Endodermal cell (in vitro differentiated cells): ENCODE measurements around the gene CHMP2A. TPM values are rescaled to one million over a fixed set of nuclear protein-coding genes. Genes with fewer than 3 reads are reported as not detected.

ENCODE experiments used
- DNase-seq: peaks from one replicate; pipeline ENCODE4 v3.0.0-alpha.2; 2017
- H3K27ac ChIP-seq: 2 replicates; pipeline ENCODE4 v1.5.1; 2013; ENCODE audit warnings: mild to moderate bottlenecking, low read depth, low read length, moderate library complexity
- H3K27me3 ChIP-seq: 2 replicates; pipeline ENCODE4 v1.6.1; 2013; ENCODE audit warnings: mild to moderate bottlenecking, low read length, moderate library complexity; ENCODE audit not compliant: insufficient read depth, control insufficient read depth, poor library complexity, severe bottlenecking
- H3K36me3 ChIP-seq: 2 replicates; pipeline ENCODE4 v1.7.0; 2013; ENCODE audit warnings: mild to moderate bottlenecking, low read length, moderate library complexity; ENCODE audit not compliant: control insufficient read depth, insufficient read depth
- H3K4me1 ChIP-seq: one replicate; pipeline ENCODE4 v1.7.0; 2013; ENCODE audit warnings: low read length; ENCODE audit not compliant: control insufficient read depth, insufficient read depth
- H3K4me3 ChIP-seq: 2 replicates; pipeline ENCODE4 v1.5.1; 2013; ENCODE audit warnings: mild to moderate bottlenecking, low read length, moderate library complexity
- H3K9ac ChIP-seq: 2 replicates; pipeline ENCODE4 v1.6.1; 2013; ENCODE audit warnings: mild to moderate bottlenecking, low read length, moderate library complexity; ENCODE audit not compliant: poor library complexity, severe bottlenecking; ENCODE audit errors: extremely low read depth
- H3K9me3 ChIP-seq: 2 replicates; pipeline ENCODE4 v1.6.1; 2013; ENCODE audit warnings: mild to moderate bottlenecking, low read length, moderate library complexity; ENCODE audit not compliant: control insufficient read depth
- H3K27ac Mint-ChIP-seq: 2 replicates; pipeline ENCODE4 v1.8.0; 2020; ENCODE audit warnings: mixed read lengths
- H3K27me3 Mint-ChIP-seq: 2 replicates; pipeline ENCODE4 v1.8.0; 2021; ENCODE audit warnings: mild to moderate bottlenecking, mixed read lengths; ENCODE audit not compliant: insufficient read depth
- H3K36me3 Mint-ChIP-seq: 2 replicates; pipeline ENCODE4 v1.8.0; 2020; ENCODE audit warnings: low read depth, mixed read lengths
- H3K4me1 Mint-ChIP-seq: 2 replicates; pipeline ENCODE4 v1.8.0; 2020; ENCODE audit warnings: mixed read lengths
- H3K4me3 Mint-ChIP-seq: 2 replicates; pipeline ENCODE4 v1.8.0; 2020; ENCODE audit warnings: mild to moderate bottlenecking, moderate library complexity, mixed read lengths
- H3K9me3 Mint-ChIP-seq: 2 replicates; pipeline ENCODE4 v1.8.0; 2020; ENCODE audit warnings: mild to moderate bottlenecking, mixed read lengths
- CTCF ChIP-seq: fragments of 200-600 bp; sonication (generic); conservative IDR thresholded peaks from 2 replicates; pipeline ENCODE4 v1.5.0; 2021; ENCODE audit warnings: antibody characterized with exemption, mild to moderate bottlenecking
- WGBS, 2 experiments: methylation state at CpG; one replicate each; pipeline versions ENCODE4 v1.1.5 to v1.1.7; 2013; ENCODE audit warnings: missing lambda C conversion rate in 2 of 2, mixed read lengths in 1 of 2; ENCODE audit not compliant: insufficient coverage in 1 of 2, insufficient read length in 1 of 2; 5-methylcytosine and 5-hydroxymethylcytosine counted together
- total RNA-seq, 2 donors: library from RNA; stranded (reverse); fragmentation: NEBNext Ultra II Directional in 1 of 2; extraction: Animal tissue kit (Norgen Biotek cat#: 25700) in 1 of 2; gene quantifications; 2 replicates in 1 of 2; 3 replicates in 1 of 2; pipeline ENCODE4 v1.2.1, GENCODE V29; 2021

Gene CHMP2A
- total RNA-seq, 2 donors from 2014 or later = 97.7 to 147 TPM

- H3K9me3 ChIP-seq = no peaks in the 10 kb centered on the region
- no peak for TF ChIP-seq CTCF
- peaks cover 4% of the 10 kb centered on the region for H3K4me1 ChIP-seq
- WGBS, 2 experiments = 91 to 94% methylated on average over 14 to 25 of the region's 25 CpGs
- peaks cover 9% of the 10 kb centered on the region for H3K36me3 ChIP-seq
- H3K27ac ChIP-seq = no peak overlapping the region
- H3K4me1 Mint-ChIP-seq = peaks cover 18% of the 10 kb centered on the region
- no peaks in the 10 kb centered on the region for H3K27me3 Mint-ChIP-seq
- H3K27me3 ChIP-seq = no peaks in the 10 kb centered on the region
- H3K27ac Mint-ChIP-seq = no peak overlapping the region
- H3K9me3 Mint-ChIP-seq = no peaks in the 10 kb centered on the region
- H3K9ac ChIP-seq = no peak overlapping the region
- peak overlapping the region; percentile 62 for H3K4me3 Mint-ChIP-seq
- DNase-seq = no peak
- H3K4me3 ChIP-seq = no peak overlapping the region
- H3K36me3 Mint-ChIP-seq = peaks cover 15% of the 10 kb centered on the region
Measured at GRCh38 chr19:58516246-58516836, 38.6 kb downstream of the CHMP2A start.

- Mint-ChIP-seq H3K36me3 (peaks cover 15% of the 10 kb centered on the region), H3K9me3 (no peaks in the 10 kb centered on the region), H3K4me1 (peaks cover 16% of the 10 kb centered on the region), H3K27me3 (peaks cover 2% of the 10 kb centered on the region), H3K4me3 (peak overlapping the region; percentile 62), H3K27ac (peak overlapping the region; percentile 73)
- TF ChIP-seq CTCF = no peak
- Histone ChIP-seq H3K4me1 (peaks cover 4% of the 10 kb centered on the region), H3K27ac (no peak overlapping the region), H3K4me3 (no peak overlapping the region), H3K36me3 (peaks cover 9% of the 10 kb centered on the region), H3K27me3 (no peaks in the 10 kb centered on the region), H3K9me3 (no peaks in the 10 kb centered on the region), H3K9ac (no peak overlapping the region)
- 90% methylated on average over 2 of the region's 2 CpGs; no CpG with 5 or more reads in 1 of the 2 experiments for WGBS, 2 experiments
- DNase-seq = no peak
Measured at GRCh38 chr19:58515259-58515658, 39.6 kb downstream of the CHMP2A start.

- 84 to 100% methylated on average over 3 of the region's 3 CpGs for WGBS, 2 experiments
- peak overlapping the region; percentile 84 for H3K27ac Mint-ChIP-seq
Measured at GRCh38 chr19:58514564-58515022, 40.3 kb downstream of the CHMP2A start.

More at GRCh38 chr19:58514564-58515022, 40.3 kb downstream of the CHMP2A start:
- H3K36me3 ChIP-seq = peaks cover 9% of the 10 kb centered on the region
- peaks cover 16% of the 10 kb centered on the region for H3K4me1 Mint-ChIP-seq
- peaks cover 4% of the 10 kb centered on the region for H3K4me1 ChIP-seq
- peaks cover 3% of the 10 kb centered on the region for H3K9me3 Mint-ChIP-seq
- no peaks in the 10 kb centered on the region for H3K27me3 ChIP-seq
- no peak for TF ChIP-seq CTCF
- H3K27me3 Mint-ChIP-seq = peaks cover 4% of the 10 kb centered on the region
- peak overlapping the region; percentile 62 for H3K4me3 Mint-ChIP-seq
- H3K9ac ChIP-seq = no peak overlapping the region
- no peak for DNase-seq
- H3K27ac ChIP-seq = no peak overlapping the region
- H3K36me3 Mint-ChIP-seq = peaks cover 15% of the 10 kb centered on the region
- H3K4me3 ChIP-seq = peak overlapping the region; percentile 74
- H3K9me3 ChIP-seq = no peaks in the 10 kb centered on the region
